ENCODE measurements around the gene DYNC1LI1. TPM values are rescaled to one million over a fixed set of nuclear protein-coding genes. Genes with fewer than 3 reads are reported as not detected.

DYNC1LI1 gene
- total RNA-seq, 2 experiments from 2014 or later, result 34.7 to 36.1 TPM

Other genes starting within 250 kb of the DYNC1LI1 start
- gene CMTM7, start 179.0 kb downstream of the DYNC1LI1 start, total RNA-seq, result 10 to 100 TPM; 39.2 to 39.8 TPM
- gene CMTM6, start 68.0 kb downstream of the DYNC1LI1 start, total RNA-seq, result 10 to 100 TPM; 51.5 to 52.7 TPM
- gene CNOT10, start 114.3 kb upstream of the DYNC1LI1 start, total RNA-seq, result 10 to 100 TPM; 70.1 to 74.0 TPM
- under 1 TPM; 0.10 to 0.14 TPM for gene TRIM71, start 247.1 kb upstream of the DYNC1LI1 start, total RNA-seq